AG10803 (cell line): ENCODE measurements around the gene CXCL1.

Source experiments
- DNase-seq: peaks from one replicate; pipeline ENCODE4 v3.0.0; 2010; ENCODE audit warnings: low read depth
- H3K4me3 ChIP-seq: 2 replicates; pipeline ENCODE4 v1.5.1; 2011; ENCODE audit warnings: mild to moderate bottlenecking, low read length, control low read depth
- TF ChIP-seq, protein P1 (sequence below): conservative IDR thresholded peaks from 2 replicates; pipeline ENCODE4 v1.5.1; 2011; ENCODE audit warnings: mild to moderate bottlenecking, low read length, control low read depth, inconsistent platforms

CXCL1 gene

DNA sequence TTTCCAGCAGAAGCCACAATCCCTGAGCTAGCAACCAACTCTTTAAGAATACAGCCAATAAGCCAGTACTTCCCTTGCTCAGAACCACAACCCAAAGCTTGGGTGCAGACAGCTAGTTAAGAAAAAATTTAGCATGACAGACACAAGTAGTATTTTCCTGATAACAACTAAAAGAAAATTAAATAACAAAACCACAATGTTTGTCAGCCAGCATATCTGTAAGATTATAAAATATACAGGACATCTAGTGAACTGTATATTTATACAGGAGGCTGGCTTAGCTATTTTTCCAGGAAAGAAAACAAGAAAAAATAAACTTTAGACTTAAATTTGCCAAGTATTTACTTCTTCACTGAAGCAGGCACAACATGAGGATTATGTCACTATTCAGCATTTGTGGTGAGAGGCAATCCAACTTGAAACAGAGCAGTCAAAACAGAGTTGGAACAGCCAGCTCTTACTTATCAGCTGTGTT, 9.5 kb upstream of the CXCL1 start:
- no peak overlapping the region for H3K4me3 ChIP-seq
- peak; percentile 52 for DNase-seq
- TF ChIP-seq, protein P1, sequence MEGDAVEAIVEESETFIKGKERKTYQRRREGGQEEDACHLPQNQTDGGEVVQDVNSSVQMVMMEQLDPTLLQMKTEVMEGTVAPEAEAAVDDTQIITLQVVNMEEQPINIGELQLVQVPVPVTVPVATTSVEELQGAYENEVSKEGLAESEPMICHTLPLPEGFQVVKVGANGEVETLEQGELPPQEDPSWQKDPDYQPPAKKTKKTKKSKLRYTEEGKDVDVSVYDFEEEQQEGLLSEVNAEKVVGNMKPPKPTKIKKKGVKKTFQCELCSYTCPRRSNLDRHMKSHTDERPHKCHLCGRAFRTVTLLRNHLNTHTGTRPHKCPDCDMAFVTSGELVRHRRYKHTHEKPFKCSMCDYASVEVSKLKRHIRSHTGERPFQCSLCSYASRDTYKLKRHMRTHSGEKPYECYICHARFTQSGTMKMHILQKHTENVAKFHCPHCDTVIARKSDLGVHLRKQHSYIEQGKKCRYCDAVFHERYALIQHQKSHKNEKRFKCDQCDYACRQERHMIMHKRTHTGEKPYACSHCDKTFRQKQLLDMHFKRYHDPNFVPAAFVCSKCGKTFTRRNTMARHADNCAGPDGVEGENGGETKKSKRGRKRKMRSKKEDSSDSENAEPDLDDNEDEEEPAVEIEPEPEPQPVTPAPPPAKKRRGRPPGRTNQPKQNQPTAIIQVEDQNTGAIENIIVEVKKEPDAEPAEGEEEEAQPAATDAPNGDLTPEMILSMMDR, result no peak

DNA sequence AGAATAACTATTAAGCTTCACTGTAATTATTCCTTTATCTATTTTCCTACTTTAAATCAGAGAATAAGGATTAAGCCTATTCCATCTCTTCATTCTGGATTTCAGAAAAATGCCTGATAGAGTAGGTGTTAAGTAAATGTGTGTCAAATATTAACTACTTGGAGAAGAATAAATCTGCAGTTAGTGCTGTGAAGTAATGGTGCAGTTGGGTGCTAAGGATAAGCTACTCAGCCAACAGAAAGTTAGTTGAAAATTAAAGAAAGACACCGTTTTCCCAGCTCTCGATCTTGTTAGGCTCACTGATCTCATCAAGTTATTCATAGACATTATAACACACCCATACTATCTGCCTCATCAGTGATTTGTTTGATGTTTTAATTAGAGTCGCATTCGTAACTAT, 9.0 kb upstream of the CXCL1 start:
- no peak overlapping the region for H3K4me3 ChIP-seq
- DNase-seq, result no peak
- TF ChIP-seq, protein P1, result no peak

DNA sequence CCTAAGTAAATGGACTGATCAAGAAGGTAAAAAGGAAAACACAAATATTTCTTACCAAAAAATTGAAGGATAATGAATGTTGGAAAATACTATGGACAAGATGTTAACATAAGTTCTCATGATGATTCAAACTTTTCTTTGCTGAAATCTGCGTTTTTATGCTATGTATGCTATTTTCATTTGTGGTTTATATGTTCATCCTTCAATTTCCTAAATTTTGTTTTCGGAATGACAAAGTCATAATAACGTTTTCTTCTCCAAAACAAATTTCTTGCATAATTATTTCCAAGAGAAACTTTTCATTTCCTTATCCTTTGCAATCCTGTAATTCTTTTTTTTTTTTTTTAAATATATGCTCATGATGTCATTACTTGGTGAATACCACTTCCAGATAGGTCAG, 8.3 kb upstream of the CXCL1 start:
- H3K4me3 ChIP-seq, result no peak overlapping the region
- TF ChIP-seq, protein P1, result no peak
- DNase-seq, result no peak

DNA sequence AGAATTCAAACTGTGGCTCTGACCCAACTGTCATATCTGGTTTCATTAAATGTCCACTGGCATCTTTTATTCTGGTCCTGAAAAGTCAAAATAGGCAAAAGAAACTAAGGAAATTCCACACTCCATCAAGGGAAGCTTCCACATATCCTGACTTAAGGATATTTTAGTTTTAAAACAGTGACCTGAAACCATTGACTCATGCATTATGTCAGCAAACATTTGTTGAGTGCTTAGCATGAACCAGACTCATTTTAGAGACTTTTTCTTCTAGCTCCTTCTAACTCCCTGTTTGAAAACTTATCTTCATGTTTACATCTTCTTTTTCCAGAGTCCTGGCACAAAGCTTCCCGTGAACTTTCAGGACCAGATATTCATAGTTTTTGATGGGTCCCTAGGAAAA, 6.9 kb upstream of the CXCL1 start:
- TF ChIP-seq, protein P1, result no peak
- no peak overlapping the region for H3K4me3 ChIP-seq
- DNase-seq, result no peak

DNA sequence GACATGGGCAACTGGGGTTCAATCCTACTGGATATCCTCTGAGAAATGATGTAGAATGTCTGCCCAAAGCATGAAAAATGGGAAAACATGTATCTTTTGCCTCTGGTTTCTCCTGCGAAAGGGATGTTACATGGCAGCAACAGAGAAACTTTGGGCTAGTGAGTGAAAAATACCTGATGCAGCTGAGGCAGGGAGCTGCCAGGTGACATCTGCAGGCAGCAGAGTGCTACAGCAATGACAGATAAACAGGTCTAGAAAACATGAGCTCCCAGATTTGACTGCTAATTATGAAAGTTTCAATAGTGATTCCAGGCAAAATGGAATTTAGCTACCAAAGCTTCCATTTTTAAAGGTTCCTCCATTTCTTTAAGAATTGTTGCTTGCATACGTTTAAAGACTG, 4.8 kb upstream of the CXCL1 start:
- no peak for DNase-seq
- TF ChIP-seq, protein P1, result peak; percentile 22; the same call in 1 of the 2 replicates
- H3K4me3 ChIP-seq, result no peak overlapping the region

DNA sequence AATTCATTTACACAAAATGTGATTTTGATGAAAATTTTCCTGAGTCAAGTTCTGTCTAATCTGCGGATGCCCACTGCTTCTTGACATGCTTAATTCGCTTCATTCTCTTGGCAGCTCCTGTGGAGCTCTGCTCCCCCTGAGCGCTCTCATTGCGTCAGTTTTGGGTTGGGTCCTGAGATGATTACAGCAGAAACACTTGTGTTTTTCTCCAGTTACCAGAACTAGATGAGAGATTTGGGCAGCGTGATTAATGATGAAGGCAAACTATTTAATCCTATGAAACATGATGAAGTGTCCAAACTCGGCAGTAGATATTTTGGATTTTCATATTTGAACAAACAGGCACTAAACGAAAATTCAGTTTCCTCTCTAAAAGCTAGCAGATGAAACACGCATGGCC, 4.2 kb upstream of the CXCL1 start:
- DNase-seq, result peak; percentile 41

DNA sequence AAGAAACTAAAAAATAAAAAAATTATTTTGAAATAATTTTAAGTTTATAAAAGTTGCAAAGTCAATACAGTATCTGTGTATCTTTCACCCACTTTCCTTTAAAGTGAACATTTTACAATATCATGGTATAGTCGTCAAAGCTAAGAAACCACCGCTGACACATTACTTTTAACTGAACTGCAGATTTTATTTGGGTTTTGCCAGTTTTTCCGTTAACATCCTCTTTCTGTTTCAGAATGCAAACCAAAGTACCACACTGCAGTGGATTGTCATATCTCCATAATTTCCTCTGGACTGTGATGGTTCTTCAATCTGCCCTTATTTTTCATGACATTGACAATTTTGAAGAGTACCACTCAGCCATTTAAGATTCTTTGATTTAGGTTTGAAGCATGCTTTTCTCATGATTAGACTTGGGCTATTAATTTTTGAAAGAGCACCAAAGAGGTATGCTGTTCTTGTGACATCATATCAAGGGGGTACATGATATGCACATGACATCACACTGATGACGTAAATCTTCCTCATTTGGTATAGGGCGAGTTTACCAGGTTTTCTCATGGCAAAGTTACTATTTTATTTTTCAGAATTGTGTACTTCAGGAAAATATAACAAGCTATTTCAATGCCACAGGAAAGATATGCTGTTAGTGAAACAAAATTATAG, 3.6 kb upstream of the CXCL1 start:
- no peak for DNase-seq
- no peak overlapping the region for H3K4me3 ChIP-seq
- TF ChIP-seq, protein P1, result no peak

More for the DNA sequence above, 4.2 kb upstream of the CXCL1 start:
- no peak overlapping the region for H3K4me3 ChIP-seq
- TF ChIP-seq, protein P1, result no peak
